Ovary (tissue), 9 donors: ENCODE results near the gene SLIT3. TPM values are rescaled to one million over a fixed set of nuclear protein-coding genes. Genes with fewer than 3 reads are reported as not detected.

Source experiments
- DNase-seq, 5 donors: peaks; one replicate each; pipeline ENCODE4 v3.0.0-alpha.2; 2019 to 2020
- H3K27ac ChIP-seq, 2 donors: fragments of 200-600 bp; one replicate each; pipeline versions ENCODE4 v1.5.1 to v1.8.0; 2019 to 2022
- H3K27me3 ChIP-seq: fragments of 200-600 bp; one replicate; pipeline ENCODE4 v1.8.0; 2022
- H3K36me3 ChIP-seq: fragments of 200-600 bp; sonication (generic); one replicate; pipeline ENCODE4 v1.5.1; 2019
- H3K4me1 ChIP-seq: one replicate; pipeline ENCODE4 v1.8.1; 2013; ENCODE audit warnings: mild to moderate bottlenecking, moderate library complexity; ENCODE audit not compliant: insufficient read depth
- H3K4me3 ChIP-seq: fragments of 200-600 bp; sonication (generic); one replicate; pipeline ENCODE4 v1.5.1; 2017
- H3K9me3 ChIP-seq, 2 donors: fragments of 200-600 bp in 1 of 2; sonication (generic) in 1 of 2; one replicate each; pipeline versions ENCODE4 v1.5.1 to v1.8.1; 2013 to 2019; ENCODE audit warnings: mild to moderate bottlenecking in 1 of 2, moderate library complexity in 1 of 2
- CTCF ChIP-seq, 3 donors: fragments of 450-650 bp in 2 of 3; fragments of 200-600 bp in 1 of 3; IDR thresholded peaks; one replicate each; pipeline versions ENCODE4 v1.5.1 to v1.8.0; 2016 to 2022; ENCODE audit warnings: antibody characterized with exemption in 3 of 3, mild to moderate bottlenecking in 1 of 3
- EP300 ChIP-seq: sonication (generic); formaldehyde crosslinking; IDR thresholded peaks from one replicate; pipeline ENCODE4 v1.6.1; 2017; ENCODE audit warnings: antibody characterized with exemption
- POLR2A ChIP-seq: fragments of 450-650 bp; IDR thresholded peaks from one replicate; pipeline ENCODE4 v1.6.1; 2017; ENCODE audit warnings: antibody characterized with exemption, mild to moderate bottlenecking, moderate library complexity
- WGBS, 3 donors: extraction: QIAGEN DNeasy Blood & Tissue Kit in 1 of 3; methylation state at CpG; one replicate each; pipeline versions ENCODE4 v1.1.5 to v1.1.7; 2013 to 2017; 5-methylcytosine and 5-hydroxymethylcytosine counted together
- intact Hi-C, 4 donors: fragments of 100-400 bp; cut with DNase I; formaldehyde crosslinking; loops; one replicate each; pipeline versions ENCODE4 v1.11.0 to v1.15.1; 2022 to 2023
- polyA plus RNA-seq, 2 donors: library from polyadenylated mRNA; stranded (reverse); fragments of 200-250 nt in 1 of 2; fragments of 350-450 nt in 1 of 2; fragmentation: Illumina TruSeq in 1 of 2; extraction: RNeasy Lipid Tissue Mini Kit (QIAGEN cat#74804) in 1 of 2; gene quantifications; one replicate each; pipeline ENCODE4 v1.2.3, GENCODE V29; 2013 to 2014
- total RNA-seq, 7 donors: library from RNA; depleted of rRNA in 2 of 7; stranded (reverse); fragments of >200 nt in 2 of 7; fragmentation: NEBNext Ultra II Directional in 3 of 7; extraction: Animal tissue kit (Norgen Biotek cat#: 25700) in 3 of 7; gene quantifications; one replicate each; pipeline versions ENCODE4 v1.1.0 to v1.2.4, GENCODE V29; 2016 to 2023
- donor health status: DM: no; HTN: no; CAD: no; lungs with moderate emphysema.
- donor health status: DM: no; HTN: no; CAD: no.
- donor health status: Bipolar disorder and iron deficiency.
- donor health status: DM: yes; HTN: yes; CAD: no.
- donor health status: DM: no; HTN: no; CAD: no.
- donor health status: DM: yes; HTN: yes; CAD: no.

Gene SLIT3
- total and polyA plus RNA-seq, 9 donors: 10.3 to 106 (median 24.4) TPM

- Histone ChIP-seq H3K9me3 (no peaks in the 10 kb centered on the region), H3K4me1 (no peaks in the 10 kb centered on the region), H3K36me3 (no peaks in the 10 kb centered on the region), H3K27ac (no peak overlapping the region), H3K4me3 (no peak overlapping the region), H3K27me3 (no peaks in the 10 kb centered on the region)
- intact Hi-C loops: no loop called here
- DNase-seq: no peak
- WGBS, 3 donors: 22 to 40% (median 28%) methylated on average over 10 of the region's 10 CpGs
- no peak for TF ChIP-seq POLR2A
- no peak for TF ChIP-seq EP300
- TF ChIP-seq CTCF (IDR thresholded peaks at IDR 0.05): no peak
These were observed 544.2 kb downstream of the SLIT3 start for GRCh38 chr5:168756453-168757391.

- H3K27ac ChIP-seq: no peak overlapping the region
- no peak for DNase-seq
- H3K9me3 ChIP-seq: no peaks in the 10 kb centered on the region
- no peaks in the 10 kb centered on the region for H3K27me3 ChIP-seq
- WGBS, 3 donors: 71 to 84% (median 83%) methylated on average over 7 of the region's 7 CpGs
- intact Hi-C loops: no loop called here
- H3K36me3 ChIP-seq: no peaks in the 10 kb centered on the region
- no peaks in the 10 kb centered on the region for H3K4me1 ChIP-seq
- H3K4me3 ChIP-seq: no peak overlapping the region
- no peak for TF ChIP-seq POLR2A
- no peak for TF ChIP-seq CTCF (IDR thresholded peaks at IDR 0.05)
- TF ChIP-seq EP300: no peak
These were observed 545.3 kb downstream of the SLIT3 start for GRCh38 chr5:168755548-168756093.

DNA sequence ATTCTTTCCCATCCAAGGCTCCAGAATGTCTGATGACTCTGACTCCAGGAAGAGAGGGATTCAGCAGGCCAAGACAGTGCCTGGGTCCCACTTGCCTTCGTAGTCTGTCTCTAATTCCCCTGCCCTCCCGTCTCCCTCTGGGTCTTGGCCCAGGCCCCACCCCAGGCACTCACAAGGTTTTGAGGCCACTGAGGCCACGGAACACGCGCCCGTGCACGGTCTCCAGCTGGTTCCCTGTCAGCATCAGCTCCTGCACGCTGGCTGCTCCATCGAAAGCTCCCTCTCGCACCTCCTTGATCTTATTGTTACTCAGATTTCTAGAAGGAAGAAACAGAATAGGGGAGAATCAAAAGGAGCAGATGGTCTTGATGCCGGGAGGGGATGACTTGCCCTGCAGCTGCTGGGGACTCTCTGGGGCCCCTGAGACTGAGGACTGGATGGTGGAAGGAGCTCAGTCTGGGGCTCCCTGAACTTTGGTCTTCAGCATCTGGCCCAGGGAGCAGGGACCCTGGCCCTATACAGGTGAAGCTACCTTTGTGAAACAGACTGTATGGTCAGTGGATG is 547.2 kb downstream of the SLIT3 start:
- no peaks in the 10 kb centered on the region for H3K27me3 ChIP-seq
- 89 to 91% (median 90%) methylated on average over 11 of the region's 11 CpGs for WGBS, 3 donors

More for the DNA sequence above, 547.2 kb downstream of the SLIT3 start:
- no peak for DNase-seq
- H3K4me1 ChIP-seq: no peaks in the 10 kb centered on the region
- H3K27ac ChIP-seq: no peak overlapping the region
- TF ChIP-seq CTCF (IDR thresholded peaks at IDR 0.05) (no peak), POLR2A (no peak), EP300 (no peak)
- H3K36me3 ChIP-seq: no peaks in the 10 kb centered on the region
- intact Hi-C loops: no loop called here
- no peaks in the 10 kb centered on the region for H3K9me3 ChIP-seq
- no peak overlapping the region for H3K4me3 ChIP-seq
